IPS-NIHi11 (cell line): Measurements from ENCODE around the gene MLPH.

ENCODE experiments used
- DNase-seq: peaks from one replicate; pipeline ENCODE4 v3.0.0; 2012; ENCODE audit warnings: mixed read lengths, low spot score

Gene MLPH

DNA sequence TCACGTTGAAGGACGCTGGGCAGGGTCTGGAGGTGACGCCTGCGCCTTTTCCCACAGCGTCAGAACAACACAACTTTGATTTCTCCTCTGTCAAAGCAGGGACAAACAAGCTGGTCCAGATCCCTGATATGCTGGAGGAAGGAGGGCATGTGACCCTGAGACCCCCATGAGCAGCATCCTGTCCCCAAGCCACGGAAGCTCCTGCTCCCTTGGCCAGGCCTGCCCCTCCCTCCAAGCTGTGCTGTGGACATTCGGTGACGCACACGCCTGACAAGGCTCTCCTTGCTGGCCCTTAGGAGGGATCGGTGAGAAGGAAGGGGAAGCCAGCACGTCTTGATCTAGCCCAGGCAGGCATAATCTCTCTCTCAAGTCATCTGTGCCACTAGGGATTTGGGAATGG, 11.3 kb downstream of the MLPH start:
- no peak for DNase-seq

DNA sequence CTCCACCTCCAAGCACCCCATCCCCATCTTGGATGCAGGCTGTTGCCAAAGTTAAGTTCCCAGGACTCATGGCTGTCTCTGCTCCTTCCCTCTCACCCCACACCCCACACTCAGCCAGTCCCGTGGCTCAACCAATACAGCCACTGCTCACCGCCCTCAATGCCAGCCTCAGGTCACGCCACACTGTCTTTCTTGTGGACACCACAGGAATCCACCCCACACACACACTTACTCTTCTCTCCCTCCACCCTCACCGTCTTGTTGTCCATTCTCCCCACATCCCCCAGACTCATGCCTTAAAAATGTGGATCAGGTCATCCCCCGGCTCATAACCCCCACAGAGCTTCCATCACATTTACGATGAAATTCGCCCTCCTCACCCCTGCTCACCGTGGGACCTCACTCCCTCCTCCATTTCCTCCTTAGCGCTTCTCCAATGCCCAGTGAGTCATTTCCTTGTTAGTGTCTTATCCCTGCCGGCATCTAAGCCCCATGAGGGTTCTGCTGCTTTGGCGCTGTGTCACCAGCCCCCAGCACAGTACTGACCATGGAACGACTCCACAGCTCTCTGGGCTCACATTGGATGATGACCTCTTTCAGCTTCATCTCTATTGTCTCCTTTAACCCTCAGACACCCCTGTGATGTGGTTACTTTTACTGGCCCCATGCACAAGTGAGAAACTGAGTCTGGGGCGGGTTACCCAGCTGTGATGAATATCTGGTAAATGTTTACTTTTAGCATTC, 13.8 kb downstream of the MLPH start:
- no peak for DNase-seq

DNA sequence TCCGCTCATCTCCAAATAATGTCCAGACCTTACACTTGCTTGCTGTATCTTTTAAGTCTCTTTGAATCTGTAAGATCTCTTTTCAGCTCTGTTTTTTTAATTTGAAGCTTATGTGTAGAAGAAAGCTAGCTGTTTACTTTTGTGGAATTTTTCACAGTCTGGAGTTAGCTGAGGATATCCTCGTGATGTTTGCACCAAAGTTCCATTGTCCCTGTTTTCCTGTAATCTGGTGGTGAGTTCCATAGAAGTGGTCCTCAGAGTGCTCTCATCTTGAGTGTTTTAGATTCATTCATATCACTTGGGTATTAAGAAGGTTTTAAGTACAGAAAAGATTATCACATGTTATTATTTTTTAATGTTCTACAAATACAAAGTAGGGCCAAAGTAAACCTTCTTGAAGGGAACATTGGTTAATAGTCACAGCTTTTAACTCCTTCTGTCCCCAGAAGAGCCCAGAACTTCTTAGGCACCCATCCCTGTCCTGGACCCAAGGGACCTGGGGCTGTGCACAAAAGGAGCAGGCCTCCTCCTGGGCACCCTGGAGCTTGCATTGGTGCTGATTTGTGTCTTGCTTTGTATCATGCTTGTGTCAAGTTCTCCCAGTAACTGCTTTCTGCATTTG, 15.0 kb downstream of the MLPH start:
- no peak for DNase-seq

DNA sequence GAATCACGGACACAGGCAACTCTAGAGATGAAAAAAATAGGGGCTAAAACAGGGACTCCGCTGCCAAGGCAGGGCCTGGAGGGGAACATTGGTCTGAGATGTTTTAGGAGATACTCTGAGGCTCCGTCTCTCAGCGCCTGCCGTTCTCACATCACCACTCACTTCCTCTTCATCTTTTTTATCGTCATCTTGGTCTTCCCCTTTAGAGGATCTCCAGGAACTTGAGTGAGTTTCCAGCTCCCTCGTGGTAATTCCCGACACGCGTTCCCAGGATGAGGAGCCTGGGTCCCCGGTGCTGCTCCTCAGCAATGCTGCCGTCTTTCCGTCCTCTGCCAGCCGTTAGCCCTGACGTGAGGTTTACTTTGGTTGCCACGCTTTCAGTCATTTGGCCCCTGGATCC, 16.1 kb downstream of the MLPH start:
- DNase-seq: no peak

DNA sequence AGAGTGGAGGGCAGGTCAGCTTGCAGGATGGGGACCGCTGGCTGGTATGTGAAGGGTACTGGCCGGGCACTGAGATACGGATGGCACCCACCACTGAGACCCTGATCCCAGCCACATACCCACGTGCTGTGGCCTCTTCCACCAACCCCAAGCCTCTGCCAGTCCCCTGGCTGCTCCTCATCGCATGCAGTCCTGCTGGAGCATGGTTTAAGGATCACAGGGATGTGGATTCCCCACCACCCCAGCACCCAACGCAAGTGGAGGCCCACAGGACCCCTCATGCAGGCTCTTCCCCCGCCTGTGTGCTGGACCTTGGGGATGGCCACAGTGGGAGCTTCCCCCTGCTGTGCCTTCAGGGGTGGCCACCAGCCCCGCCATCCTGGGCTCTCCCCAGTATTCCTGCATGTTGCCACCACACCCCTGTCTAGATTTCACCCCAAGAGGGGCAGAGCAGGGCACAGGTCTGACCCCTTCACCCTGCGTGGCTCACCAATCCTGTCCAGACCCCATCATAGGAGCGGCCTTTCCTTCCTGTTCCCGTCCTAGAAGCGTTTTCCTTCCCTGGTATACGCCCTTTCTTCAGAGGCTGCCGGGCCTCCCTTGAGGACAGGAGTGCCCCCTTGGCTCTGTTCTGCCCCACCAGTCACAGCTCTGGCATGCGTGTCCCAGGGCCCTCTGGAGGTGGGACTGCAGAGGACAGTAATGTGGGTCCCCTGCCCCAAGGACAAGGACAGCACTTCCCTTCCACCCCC, 18.3 kb downstream of the MLPH start:
- no peak for DNase-seq

DNA sequence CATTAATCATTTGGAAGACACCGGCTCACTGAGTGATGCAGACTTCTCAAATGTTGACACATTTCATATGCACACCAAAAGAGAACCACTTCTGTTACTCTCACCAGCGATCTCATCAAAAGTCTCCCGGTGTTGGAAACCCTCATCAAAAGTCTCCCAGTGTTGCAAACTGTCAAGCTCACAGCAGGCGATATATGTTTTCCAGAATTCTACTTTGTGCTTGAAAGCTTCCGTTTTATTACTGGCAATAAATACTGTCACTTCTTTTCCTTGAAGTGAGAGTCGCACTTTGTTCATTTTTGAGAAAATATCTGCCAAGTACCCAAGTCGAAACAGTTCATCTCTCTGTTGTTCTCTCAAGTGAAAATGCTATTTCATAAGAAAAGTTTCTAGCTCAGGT, 20.5 kb downstream of the MLPH start:
- DNase-seq: no peak

DNA sequence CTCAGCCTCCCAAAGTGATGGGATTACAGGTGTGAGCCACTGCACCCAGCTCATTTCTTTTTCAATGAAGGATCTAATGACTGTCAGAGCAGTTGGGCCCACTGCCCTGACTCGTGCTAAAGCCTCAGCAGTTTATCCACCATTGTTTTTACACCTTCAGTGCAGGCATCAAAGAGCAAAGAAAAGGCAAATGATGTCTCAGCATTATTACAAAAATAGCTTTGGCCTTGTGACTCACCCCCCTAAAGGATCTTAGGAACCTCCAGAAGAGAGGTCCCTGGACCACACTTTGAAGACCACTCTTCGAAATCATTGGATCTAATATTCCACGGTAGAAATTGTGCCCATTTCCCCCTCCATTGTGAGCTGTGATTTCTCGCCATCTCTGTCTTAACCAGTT, 21.3 kb downstream of the MLPH start:
- DNase-seq: no peak

DNA sequence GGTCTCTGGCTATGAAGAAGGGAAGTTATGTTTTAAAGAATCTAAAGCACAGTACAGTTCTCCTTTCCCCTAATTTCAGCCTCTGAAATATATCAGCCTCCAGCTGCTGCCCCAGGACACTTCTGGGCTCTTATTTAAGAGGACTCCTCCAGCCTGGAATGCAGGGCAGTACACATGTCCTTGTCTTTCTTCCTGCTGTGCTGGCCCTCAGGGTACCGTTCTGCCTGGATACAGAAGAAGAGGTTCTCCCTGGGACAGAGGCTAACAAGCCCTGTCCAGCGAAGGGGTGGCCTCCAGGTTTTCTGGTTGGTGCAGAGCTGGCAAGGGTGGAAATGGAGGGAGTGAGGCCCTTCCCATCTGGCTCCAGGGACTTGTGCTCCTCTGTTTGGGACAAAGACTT, 22.1 kb downstream of the MLPH start:
- no peak for DNase-seq

DNA sequence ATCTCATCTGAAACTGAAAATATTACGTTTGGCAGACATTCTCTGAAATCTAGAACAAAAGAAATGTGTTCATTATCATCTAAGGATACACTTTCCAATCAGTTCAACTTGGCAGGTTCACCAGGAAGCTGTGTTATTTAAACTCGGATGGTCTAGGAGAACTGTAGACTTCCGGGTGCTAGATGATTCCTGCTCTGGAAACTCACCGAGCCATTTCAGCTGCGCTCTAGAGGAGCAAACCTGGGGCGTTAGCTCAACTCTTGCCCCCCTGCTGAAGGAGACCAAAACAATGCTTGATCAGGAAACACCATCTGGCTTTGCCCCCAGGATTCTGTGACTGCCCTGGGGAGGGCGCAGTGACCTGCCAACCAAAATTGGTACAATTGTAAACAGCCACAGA, 22.9 kb downstream of the MLPH start:
- no peak for DNase-seq

DNA sequence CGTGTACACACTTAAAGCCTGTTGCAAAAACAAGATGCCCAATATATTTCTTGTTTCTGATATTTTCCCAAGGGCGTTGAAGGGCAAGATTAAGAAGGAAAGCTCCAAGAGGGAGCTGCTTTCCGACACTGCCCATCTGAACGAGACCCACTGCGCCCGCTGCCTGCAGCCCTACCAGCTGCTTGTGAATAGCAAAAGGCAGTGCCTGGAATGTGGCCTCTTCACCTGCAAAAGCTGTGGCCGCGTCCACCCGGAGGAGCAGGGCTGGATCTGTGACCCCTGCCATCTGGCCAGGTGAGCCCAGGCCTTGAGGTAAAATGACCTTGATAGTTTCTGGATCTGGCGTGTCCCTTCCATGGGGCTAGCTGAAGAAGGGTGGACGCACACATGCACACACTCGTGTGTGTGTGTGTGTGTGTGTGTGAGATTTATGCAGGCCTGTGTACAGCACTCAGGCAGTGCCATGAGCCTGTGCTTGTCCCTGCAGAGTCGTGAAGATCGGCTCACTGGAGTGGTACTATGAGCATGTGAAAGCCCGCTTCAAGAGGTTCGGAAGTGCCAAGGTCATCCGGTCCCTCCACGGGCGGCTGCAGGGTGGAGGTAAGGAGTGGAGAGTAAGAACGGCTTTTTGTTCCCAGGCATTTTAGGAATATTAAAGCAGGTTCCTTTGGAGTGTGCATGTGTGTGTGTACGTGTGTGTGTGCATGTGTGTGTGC, 23.6 kb downstream of the MLPH start:
- DNase-seq: no peak

DNA sequence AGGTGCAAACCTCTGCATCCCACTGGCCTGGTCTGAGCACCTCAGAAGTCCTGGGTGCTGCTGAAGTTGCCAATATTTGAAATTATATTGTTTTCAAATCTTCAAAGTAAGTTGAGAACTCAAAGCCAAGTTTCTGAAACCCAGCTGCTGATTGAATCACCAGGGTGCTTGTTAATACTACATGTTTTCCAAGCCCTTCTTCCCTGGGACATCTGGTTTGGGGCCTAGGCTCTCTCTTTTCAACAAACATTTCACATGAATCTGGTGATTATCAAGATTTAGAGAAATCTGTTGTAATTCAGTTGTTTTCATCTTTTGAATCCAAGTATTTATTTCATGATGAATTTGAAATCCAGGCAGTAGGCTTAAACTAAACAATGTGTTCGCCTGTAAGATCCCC, 24.4 kb downstream of the MLPH start:
- no peak for DNase-seq

DNA sequence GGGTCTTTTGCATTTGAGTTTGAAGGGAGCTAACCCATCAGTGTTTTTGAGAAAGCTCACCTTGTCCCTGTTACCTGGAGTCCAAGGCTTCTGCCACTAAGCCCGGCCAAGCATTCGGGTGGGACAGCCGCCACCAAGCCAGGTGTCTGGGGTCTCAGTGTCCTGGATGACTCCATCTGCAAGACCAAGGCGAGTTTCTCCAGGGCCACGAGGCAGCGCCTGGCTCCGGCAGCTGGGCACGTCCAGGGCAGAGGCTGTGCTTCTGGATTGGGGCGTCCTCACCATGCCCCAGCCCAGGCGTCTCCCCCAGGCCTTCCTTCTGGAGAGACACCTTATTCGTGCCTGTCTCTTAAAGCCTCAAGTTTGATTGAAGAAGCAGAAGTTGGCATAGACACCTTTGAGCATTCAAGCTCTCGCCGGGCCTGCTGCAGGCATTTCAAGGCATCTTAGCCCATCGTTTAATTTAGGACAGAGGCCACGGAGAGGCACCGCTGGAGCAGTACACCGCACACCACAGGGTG, 24.9 kb downstream of the MLPH start:
- DNase-seq: no peak

DNA sequence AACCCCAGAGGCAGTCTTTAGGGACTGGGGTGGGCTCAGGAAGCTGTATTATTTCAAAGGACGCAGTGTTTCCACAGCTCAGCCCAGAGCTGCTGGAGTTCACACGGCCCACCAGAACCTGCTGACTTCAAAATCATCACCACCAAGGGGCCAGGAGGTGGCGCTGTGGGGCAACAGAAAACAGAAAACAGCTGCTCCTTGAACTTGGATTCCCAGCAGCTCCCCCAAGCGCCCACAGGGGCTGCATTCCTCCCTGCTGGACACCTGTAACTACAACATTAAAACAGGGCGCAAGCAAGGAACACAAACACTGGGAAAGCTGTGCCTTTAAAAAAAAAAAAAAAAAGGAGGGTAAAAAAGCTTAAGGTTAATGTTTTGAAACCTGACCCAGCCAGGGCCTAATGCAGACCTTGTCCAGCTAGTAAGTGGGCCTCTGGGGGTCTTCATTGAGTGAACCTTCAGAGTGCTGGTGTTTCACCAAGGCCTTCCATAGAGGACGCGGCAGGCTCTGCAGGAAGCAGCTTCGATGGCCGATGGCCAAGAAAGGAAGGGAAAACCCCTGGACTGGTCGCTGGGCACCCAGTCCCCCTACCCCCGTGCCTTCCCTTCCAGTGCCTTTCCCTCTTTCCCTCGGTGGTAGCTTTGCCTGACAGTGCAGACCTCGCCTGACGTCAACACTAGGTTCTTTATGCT, 25.9 kb downstream of the MLPH start:
- peak; percentile 92 for DNase-seq

DNA sequence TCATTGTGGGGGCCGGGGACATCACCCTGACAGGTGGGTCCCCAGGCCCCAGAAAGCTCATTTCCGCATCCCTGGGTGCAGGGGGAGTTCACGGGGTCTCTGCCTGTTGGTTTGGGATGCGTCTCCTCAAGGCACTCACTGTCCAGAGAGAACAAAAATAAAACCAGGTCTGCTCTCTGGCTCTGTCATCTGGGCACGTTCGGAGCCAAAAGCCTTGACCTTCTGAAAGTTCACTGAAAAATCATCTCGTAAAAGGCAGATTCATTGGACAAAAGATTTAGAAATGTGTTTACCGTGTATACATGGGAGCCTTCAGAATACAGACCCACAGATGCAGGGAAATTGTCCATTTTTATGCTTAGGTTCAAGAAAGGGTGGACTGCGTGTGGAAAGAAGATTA, 26.6 kb downstream of the MLPH start:
- DNase-seq: no peak

DNA sequence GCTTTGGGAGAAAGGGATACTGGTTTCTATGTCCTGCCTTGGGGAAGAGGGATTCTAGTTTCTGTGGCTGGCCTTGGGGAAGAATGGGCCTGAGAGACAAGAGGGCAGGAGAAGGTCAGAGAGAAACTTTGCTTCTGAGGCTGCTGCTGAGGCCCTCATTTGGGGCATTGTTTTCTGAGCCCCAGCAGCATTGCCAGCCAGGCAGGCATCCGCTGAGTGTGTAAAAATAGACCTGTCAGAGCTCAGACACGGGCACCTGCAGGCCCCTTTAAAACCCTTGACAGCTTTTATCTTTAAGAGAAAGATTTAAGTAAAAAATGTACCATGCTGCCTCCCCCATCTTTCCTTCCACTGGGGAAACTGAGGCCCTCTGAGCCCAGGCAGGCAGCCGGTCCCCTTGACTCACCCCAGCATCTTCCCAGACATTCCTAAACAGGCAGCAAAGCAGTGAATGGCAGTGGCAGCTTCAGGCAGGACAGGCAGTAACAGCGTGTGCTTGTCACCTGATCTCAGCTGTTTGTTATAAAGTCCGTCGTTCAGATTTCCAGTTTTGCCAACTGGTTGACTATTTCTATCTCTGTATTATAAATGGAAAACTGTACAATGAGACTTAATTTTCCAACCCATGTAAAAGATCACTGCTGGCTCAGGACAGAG, 27.6 kb downstream of the MLPH start:
- no peak for DNase-seq

DNA sequence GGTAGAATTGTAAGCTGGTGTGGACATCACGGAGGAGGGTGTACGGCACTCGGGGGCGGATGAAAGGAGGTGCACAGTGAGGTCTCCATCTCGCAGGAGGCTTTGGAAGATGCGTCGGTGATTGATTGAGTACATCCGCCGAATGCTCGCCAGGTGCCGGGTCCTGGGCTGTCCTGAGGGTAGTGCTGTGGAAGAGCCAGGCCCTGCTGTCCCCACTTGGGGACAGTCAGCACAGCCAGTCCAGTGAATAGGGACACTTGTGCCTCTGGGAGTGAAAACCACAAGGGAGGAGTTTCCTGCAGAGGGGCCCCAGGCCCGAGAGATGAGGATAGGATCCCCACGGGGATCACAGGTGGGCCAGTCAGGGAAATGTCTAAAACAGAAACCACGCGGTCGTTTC, 28.1 kb downstream of the MLPH start:
- no peak for DNase-seq

DNA sequence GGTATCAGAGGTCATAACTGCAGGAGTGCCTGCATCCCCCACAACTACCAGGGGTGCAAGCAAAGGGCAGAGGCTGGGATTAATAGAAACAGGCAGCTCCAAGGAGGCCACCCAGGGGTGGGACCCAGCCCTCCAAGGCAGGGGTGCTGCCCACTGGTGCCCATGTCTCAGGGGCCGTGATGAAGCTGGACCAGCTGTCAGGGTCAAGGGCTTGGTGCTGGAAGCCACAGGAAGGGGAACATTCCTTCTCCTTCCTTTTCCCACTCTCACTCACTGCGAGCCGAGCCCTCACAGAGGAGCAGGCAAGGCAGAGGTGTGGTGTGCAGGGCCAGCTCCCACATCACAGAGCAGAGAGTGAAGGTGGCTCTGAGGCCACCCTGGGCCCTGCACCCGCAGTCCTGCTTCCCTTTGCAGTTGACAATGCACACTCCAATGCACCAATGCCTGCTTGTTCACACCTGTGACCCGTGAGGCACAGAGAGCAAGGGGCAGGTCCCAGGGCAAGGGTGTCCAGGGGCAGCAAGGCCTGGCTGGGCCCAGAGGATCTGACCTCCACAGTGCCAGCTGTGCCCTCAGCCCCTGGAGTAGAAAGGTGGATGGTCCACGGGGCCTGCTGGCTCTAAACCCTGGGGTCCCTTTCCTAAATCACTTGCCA, 28.7 kb downstream of the MLPH start:
- DNase-seq: no peak

DNA sequence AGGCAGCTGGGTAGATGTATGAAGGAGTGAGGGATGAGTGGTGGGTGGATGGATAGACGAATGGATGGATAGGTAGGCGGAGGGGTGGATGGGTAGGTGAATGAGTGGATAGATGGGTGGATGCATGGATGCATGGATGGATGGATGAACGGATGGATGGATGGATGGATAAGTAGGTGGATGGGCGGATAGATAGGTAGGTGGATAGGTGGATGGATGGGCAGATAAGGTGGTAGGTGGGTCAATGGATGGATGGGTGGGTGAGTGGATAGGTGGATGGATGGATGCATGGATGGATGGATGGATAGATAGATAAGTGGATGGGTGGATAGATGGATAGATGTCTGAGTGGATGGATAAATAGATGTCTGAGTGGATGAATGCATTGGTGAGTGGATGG, 30.1 kb downstream of the MLPH start:
- no peak for DNase-seq

DNA sequence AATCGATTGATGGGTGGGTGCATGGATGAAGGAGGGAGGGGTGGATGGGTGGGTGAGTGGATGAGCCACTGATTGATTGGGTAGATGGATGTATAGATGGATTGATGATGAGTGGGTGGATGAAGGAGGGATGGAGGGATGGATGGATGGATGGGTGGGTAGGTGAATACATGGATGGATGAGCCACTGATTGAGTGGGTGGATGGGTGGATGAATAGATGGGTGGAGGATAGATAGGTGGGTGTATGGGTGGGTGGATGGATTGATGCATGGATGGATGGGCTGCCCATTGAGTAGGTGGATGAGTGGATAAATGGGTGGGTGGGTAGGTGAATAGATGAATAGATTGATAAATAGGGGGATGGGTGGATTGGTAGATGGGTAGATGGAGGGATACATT, 30.9 kb downstream of the MLPH start:
- DNase-seq: no peak

DNA sequence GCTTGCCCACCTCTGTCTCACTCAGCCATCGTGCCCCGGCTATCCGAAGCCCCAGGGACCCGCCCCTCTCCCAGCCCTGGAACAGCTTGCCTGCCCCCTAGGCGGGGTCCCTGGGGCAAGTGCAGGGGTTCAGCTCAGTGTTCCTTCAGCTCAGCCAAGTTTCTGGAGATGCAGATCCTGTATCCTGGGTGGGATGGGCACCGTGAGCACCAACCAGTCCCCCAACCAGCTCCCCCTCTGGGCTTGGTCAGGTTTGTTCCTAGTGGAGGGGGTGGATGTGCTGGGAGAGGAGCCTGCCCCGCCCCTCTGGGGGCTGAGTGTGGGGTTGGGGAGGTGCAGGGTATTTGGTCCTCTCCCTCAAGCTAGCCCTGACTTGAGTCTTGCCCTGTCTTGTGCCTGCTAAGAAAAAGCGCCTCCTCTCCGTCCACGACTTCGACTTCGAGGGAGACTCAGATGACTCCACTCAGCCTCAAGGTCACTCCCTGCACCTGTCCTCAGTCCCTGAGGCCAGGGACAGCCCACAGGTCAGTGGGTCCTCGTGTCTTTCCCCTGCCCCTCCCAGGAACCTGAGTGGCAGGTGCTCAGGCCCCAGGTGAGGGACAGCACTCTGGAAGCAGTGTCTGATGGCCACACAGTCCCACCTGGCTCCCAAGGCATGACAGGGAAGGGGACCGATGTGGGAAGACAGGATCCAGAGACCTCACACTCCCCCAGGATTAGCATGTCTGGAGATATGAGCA, 32.6 kb downstream of the MLPH start:
- no peak for DNase-seq
